ENCODE data around the gene HERC2. TPM values are rescaled to one million over a fixed set of nuclear protein-coding genes. Genes with fewer than 3 reads are reported as not detected.

The HERC2 gene
- total RNA-seq, 6 experiments from 2014 or later, result 21.8 to 30.2 (median 27.0) TPM

- Histone ChIP-seq H3K36me3 (no peaks in the 10 kb centered on the region), H3K27ac (no peak overlapping the region), H3K4me1 (no peaks in the 10 kb centered on the region), H3K9me3 (no peaks in the 10 kb centered on the region), H3K27me3 (no peaks in the 10 kb centered on the region), H3K4me3 (no peak overlapping the region)
- ATAC-seq (no peak), DNase-seq (no peak)
- intact Hi-C loops (cut with DNase I), result no loop called here
- 39% methylated on average over 2 of the region's 4 CpGs for WGBS (ENCODE audit: insufficient coverage, low coverage, low lambda C conversion rate, missing lambda C conversion rate)
- TF ChIP-seq POLR2A (IDR thresholded peaks at IDR 0.05) (no peak), CTCF (IDR thresholded peaks at IDR 0.05) (no peak)
Measured at GRCh38 chr15:28085489-28086174, 236.3 kb downstream of the HERC2 start.

GRCh38 chr15:28084547-28084946 lies 237.4 kb downstream of the HERC2 start:
- H3K36me3 ChIP-seq, result no peaks in the 10 kb centered on the region
- no peaks in the 10 kb centered on the region for H3K27me3 ChIP-seq
- no peak for TF ChIP-seq CTCF (IDR thresholded peaks at IDR 0.05)
- no peak for TF ChIP-seq POLR2A (IDR thresholded peaks at IDR 0.05)
- intact Hi-C loops (cut with DNase I), result no loop called here
- WGBS (ENCODE audit: insufficient coverage, low coverage, low lambda C conversion rate, missing lambda C conversion rate), result no CpG with 5 or more reads among the region's 3 CpGs
- H3K27ac ChIP-seq, result no peak overlapping the region
- H3K4me1 ChIP-seq, result no peaks in the 10 kb centered on the region
- DNase-seq (no peak), ATAC-seq (no peak)
- H3K9me3 ChIP-seq, result no peaks in the 10 kb centered on the region
- no peak overlapping the region for H3K4me3 ChIP-seq

- H3K9me3 ChIP-seq, result no peaks in the 10 kb centered on the region
- no peaks in the 10 kb centered on the region for H3K4me1 ChIP-seq
- no peaks in the 10 kb centered on the region for H3K36me3 ChIP-seq
- H3K27me3 ChIP-seq, result no peaks in the 10 kb centered on the region
- ATAC-seq, result peak; percentile 86 to 96 (median 95)
- no peak overlapping the region for H3K4me3 ChIP-seq
- peak; percentile 84 to 89 (median 87) for DNase-seq
- intact Hi-C loops (cut with DNase I), result no loop called here
- WGBS (ENCODE audit: insufficient coverage, low coverage, low lambda C conversion rate, missing lambda C conversion rate), result 43% methylated on average over 11 of the region's 11 CpGs
- H3K27ac ChIP-seq, result no peak overlapping the region
- TF ChIP-seq POLR2A (IDR thresholded peaks at IDR 0.05) (no peak), CTCF (IDR thresholded peaks at IDR 0.05) (no peak)
Measured at GRCh38 chr15:28082891-28083684, 238.9 kb downstream of the HERC2 start.

GRCh38 chr15:28081594-28081993 lies 240.4 kb downstream of the HERC2 start:
- no peak for DNase-seq
- 99% methylated on average over 10 of the region's 20 CpGs for WGBS (ENCODE audit: insufficient coverage, low coverage, low lambda C conversion rate, missing lambda C conversion rate)
- intact Hi-C loops (cut with DNase I), result no loop called here
- Histone ChIP-seq H3K27ac (no peak overlapping the region), H3K4me3 (no peak overlapping the region), H3K27me3 (no peaks in the 10 kb centered on the region), H3K4me1 (no peaks in the 10 kb centered on the region), H3K36me3 (no peaks in the 10 kb centered on the region), H3K9me3 (no peaks in the 10 kb centered on the region)
- no peak for ATAC-seq
- TF ChIP-seq POLR2A (IDR thresholded peaks at IDR 0.05) (no peak), CTCF (IDR thresholded peaks at IDR 0.05) (no peak)
